SK-N-SH (cell line): ENCODE results near the gene IFT172. TPM values are rescaled to one million over a fixed set of nuclear protein-coding genes. Genes with fewer than 3 reads are reported as not detected.

Experiments used
- CTCF ChIA-PET: fragments of 300-600, 350-600 bp; formaldehyde crosslinking; extraction: SDS; loops from one replicate; lab custom pipeline; 2021; lab: Yijun Ruan, JAX
- POLR2A ChIA-PET: fragments of 350-600 bp; sonication (Branson Sonifier 250); formaldehyde crosslinking; extraction: SDS; loops from one replicate; lab custom pipeline; 2020; ENCODE audit warnings: antibody characterized with exemption, inconsistent platforms; lab: Yijun Ruan, JAX
- DNase-seq: peaks from one replicate; pipeline ENCODE4 v3.0.0; 2012
- H2AFZ ChIP-seq: fragments of 200-600 bp; sonication (generic); 2 replicates; pipeline ENCODE4 v1.8.1; 2016; ENCODE audit warnings: antibody characterized with exemption, mild to moderate bottlenecking, low read depth
- H3F3A ChIP-seq: fragments of 200-600 bp; sonication (generic); replicated peaks from 2 replicates; pipeline ENCODE3; 2016; ENCODE audit warnings: antibody characterized with exemption, mild to moderate bottlenecking; ENCODE audit not compliant: insufficient read depth
- H3K27ac ChIP-seq, 2 experiments: fragments of 200-500 bp in 1 of 2; fragments of 200-600 bp in 1 of 2; sonication (Bioruptor generic) in 1 of 2; sonication (generic), shearing (Covaris generic) in 1 of 2; 2 replicates each; pipeline versions ENCODE4 v1.5.1 to v1.6.1; 2014 to 2016; ENCODE audit warnings: low read depth in 2 of 2, inconsistent platforms in 1 of 2, low read length in 1 of 2, mild to moderate bottlenecking in 1 of 2, mixed read lengths in 1 of 2
- H3K27me3 ChIP-seq: fragments of 200-600 bp; sonication (generic), shearing (Covaris generic); 2 replicates; pipeline ENCODE4 v1.6.1; 2016; ENCODE audit warnings: mixed run types; ENCODE audit not compliant: insufficient read depth
- H3K36me3 ChIP-seq, 2 experiments: fragments of 200-500 bp in 1 of 2; fragments of 200-600 bp in 1 of 2; sonication (Bioruptor generic) in 1 of 2; sonication (generic) in 1 of 2; replicated peaks in 1 of 2; 2 replicates each; pipeline versions ENCODE3 to v1.5.1; 2014 to 2016; ENCODE audit warnings: low read length in 1 of 2, mild to moderate bottlenecking in 1 of 2; ENCODE audit not compliant: insufficient read depth in 2 of 2, control insufficient read depth in 1 of 2
- H3K4me1 ChIP-seq, 2 experiments: fragments of 200-500 bp in 1 of 2; fragments of 200-600 bp in 1 of 2; sonication (Bioruptor generic) in 1 of 2; sonication (generic), shearing (Covaris generic) in 1 of 2; 2 replicates each; pipeline versions ENCODE4 v1.5.1 to v1.6.1; 2014 to 2016; ENCODE audit warnings: low read depth in 1 of 2, low read length in 1 of 2, mixed run types in 1 of 2; ENCODE audit not compliant: insufficient read depth in 2 of 2, control insufficient read depth in 1 of 2
- H3K4me2 ChIP-seq: fragments of 200-600 bp; sonication (generic), shearing (Covaris generic); 2 replicates; pipeline ENCODE4 v1.6.1; 2017; ENCODE audit warnings: mixed run types
- H3K4me3 ChIP-seq, 2 experiments: fragments of 200-500 bp in 1 of 2; fragments of 200-600 bp in 1 of 2; sonication (Bioruptor generic) in 1 of 2; sonication (generic), shearing (Covaris generic) in 1 of 2; 2 replicates each; pipeline versions ENCODE4 v1.5.1 to v1.8.1; 2014 to 2016; ENCODE audit warnings: low read depth in 2 of 2, inconsistent platforms in 1 of 2, low read length in 1 of 2, mild to moderate bottlenecking in 1 of 2, mixed read lengths in 1 of 2, moderate library complexity in 1 of 2
- H3K79me2 ChIP-seq: fragments of 200-600 bp; sonication (generic); 2 replicates; pipeline ENCODE4 v1.8.1; 2017; ENCODE audit warnings: mild to moderate bottlenecking; ENCODE audit not compliant: insufficient read depth
- H3K9ac ChIP-seq: fragments of 200-600 bp; sonication (generic); 2 replicates; pipeline ENCODE4 v1.6.1; 2017; ENCODE audit warnings: mixed run types
- H3K9me2 ChIP-seq: fragments of 200-600 bp; sonication (generic); 2 replicates; pipeline ENCODE4 v1.6.1; 2017; ENCODE audit warnings: mixed run types
- H3K9me3 ChIP-seq: fragments of 200-600 bp; sonication (generic); 2 replicates; pipeline ENCODE4 v1.6.1; 2017; ENCODE audit warnings: mixed run types, mild to moderate bottlenecking, moderate library complexity
- H4K20me1 ChIP-seq: fragments of 200-600 bp; sonication (generic); 2 replicates; pipeline ENCODE4 v1.6.1; 2017; ENCODE audit warnings: mild to moderate bottlenecking, mixed run types; ENCODE audit not compliant: insufficient read depth
- CTCF ChIP-seq: fragments of 200-600 bp; sonication (generic); IDR thresholded peaks from 2 replicates; pipeline ENCODE4 v1.6.1; 2017; ENCODE audit warnings: antibody characterized with exemption, mild to moderate bottlenecking, moderate library complexity
- ELF1 ChIP-seq: IDR thresholded peaks from 2 replicates; pipeline ENCODE4 v1.4.0; 2012
- FOSL2 ChIP-seq: IDR thresholded peaks from 2 replicates; pipeline ENCODE4 v1.4.0; 2012; ENCODE audit warnings: low read depth, mild to moderate bottlenecking, moderate library complexity, borderline replicate concordance
- MXI1 ChIP-seq: IDR thresholded peaks from 2 replicates; pipeline ENCODE4 v1.6.1; 2012; ENCODE audit warnings: mild to moderate bottlenecking, low read depth, low read length, improper control_type of control experiment
- NFIC ChIP-seq: IDR thresholded peaks from 2 replicates; pipeline ENCODE4 v1.4.0; 2012; ENCODE audit warnings: borderline replicate concordance
- PBX3 ChIP-seq: IDR thresholded peaks from 2 replicates; pipeline ENCODE4; 2012
- REST ChIP-seq: IDR thresholded peaks from 2 replicates; pipeline ENCODE4 v1.6.1; 2012; ENCODE audit warnings: mild to moderate bottlenecking, low read depth, low read length, moderate library complexity
- SIN3A ChIP-seq: IDR thresholded peaks from 2 replicates; pipeline ENCODE4 v1.6.1; 2012; ENCODE audit warnings: low read depth, mild to moderate bottlenecking, low read length, moderate library complexity, borderline replicate concordance
- SMC3 ChIP-seq: IDR thresholded peaks from 2 replicates; pipeline ENCODE4 v1.6.1; 2012; ENCODE audit warnings: low read depth, low read length, improper control_type of control experiment
- TAF1 ChIP-seq: IDR thresholded peaks from 2 replicates; pipeline ENCODE4 v1.6.1; 2012; ENCODE audit warnings: low read depth, mild to moderate bottlenecking, low read length, moderate library complexity, borderline replicate concordance
- TEAD4 ChIP-seq: IDR thresholded peaks from 2 replicates; pipeline ENCODE4 v1.4.0; 2012; ENCODE audit warnings: mild to moderate bottlenecking, borderline replicate concordance; ENCODE audit not compliant: insufficient read depth
- USF1 ChIP-seq: IDR thresholded peaks from 2 replicates; pipeline ENCODE4 v1.4.0; 2012; ENCODE audit warnings: low read depth, borderline replicate concordance
- USF2 ChIP-seq: fragments of 150-350 bp; IDR thresholded peaks from 2 replicates; pipeline ENCODE4 v1.6.1; 2017; ENCODE audit warnings: antibody characterized with exemption, low read length, low read depth, borderline replicate concordance
- WGBS: methylation state at CpG from one replicate; pipeline ENCODE4 v1.1.6; 2017; ENCODE audit warnings: low lambda C conversion rate; 5-methylcytosine and 5-hydroxymethylcytosine counted together
- polyA plus RNA-seq, 3 experiments: library from polyadenylated mRNA; depleted of rRNA; stranded (reverse); fragments of >200 nt; gene quantifications; 2 replicates each; pipeline ENCODE4 v1.2.3, GENCODE V29; 2012

Gene IFT172
- polyA plus RNA-seq, 1 of the 3 experiments (the other 2 are of a cell fraction), result 31.3 TPM

GRCh38 chr2:27435628-27436027 lies 53.9 kb downstream of the IFT172 start (continued):
- TF ChIP-seq FOSL2 (no peak), NFIC (no peak), TAF1 (no peak)

- Histone ChIP-seq H3K4me3 (no peak overlapping the region), H3K9me3 (no peaks in the 10 kb centered on the region), H3K4me2 (peak overlapping the region; percentile 84; the same call in 1 of the 2 replicates), H2AFZ (no peak overlapping the region), H3K27me3 (no peaks in the 10 kb centered on the region)
- CTCF ChIA-PET, result interaction anchor here (0.9 to 7.0 kb wide), 6 partner anchors 8 to 252 kb away, joined by 3 to 94 read pairs (median 8); partner anchors contain the start of gene PPM1G
- TF ChIP-seq USF1, result 0 out of 2 replicates have a peak, but pooled peaks have one; percentile 20
- peak; percentile 55 for TF ChIP-seq PBX3
- TF ChIP-seq NFIC, result no peak
- TF ChIP-seq, all 33 proteins: peak for 2
- H3K36me3 ChIP-seq, result peaks cover 33 to 39% of the 10 kb centered on the region in 2 experiments
- peaks cover 17% of the 10 kb centered on the region for H3F3A ChIP-seq
- no peak overlapping the region for H3K27ac ChIP-seq
- POLR2A ChIA-PET, result interaction anchor here (1.5 to 2.1 kb wide), 3 partner anchors 10 to 28 kb away, joined by 3 to 5 read pairs (median 5); no protein-coding TSS in a partner anchor
- H3K79me2 ChIP-seq, result peaks cover 61% of the 10 kb centered on the region
- DNase-seq, result no peak
- peaks cover 46% of the 10 kb centered on the region for H4K20me1 ChIP-seq
- H3K9me2 ChIP-seq, result no peaks in the 10 kb centered on the region
- peaks cover 6 to 10% of the 10 kb centered on the region in 2 experiments; a peak in 3 of 4 replicates for H3K4me1 ChIP-seq
- no peak overlapping the region for H3K9ac ChIP-seq
Measured at GRCh38 chr2:27431395-27431794, 58.1 kb downstream of the IFT172 start.

DNA sequence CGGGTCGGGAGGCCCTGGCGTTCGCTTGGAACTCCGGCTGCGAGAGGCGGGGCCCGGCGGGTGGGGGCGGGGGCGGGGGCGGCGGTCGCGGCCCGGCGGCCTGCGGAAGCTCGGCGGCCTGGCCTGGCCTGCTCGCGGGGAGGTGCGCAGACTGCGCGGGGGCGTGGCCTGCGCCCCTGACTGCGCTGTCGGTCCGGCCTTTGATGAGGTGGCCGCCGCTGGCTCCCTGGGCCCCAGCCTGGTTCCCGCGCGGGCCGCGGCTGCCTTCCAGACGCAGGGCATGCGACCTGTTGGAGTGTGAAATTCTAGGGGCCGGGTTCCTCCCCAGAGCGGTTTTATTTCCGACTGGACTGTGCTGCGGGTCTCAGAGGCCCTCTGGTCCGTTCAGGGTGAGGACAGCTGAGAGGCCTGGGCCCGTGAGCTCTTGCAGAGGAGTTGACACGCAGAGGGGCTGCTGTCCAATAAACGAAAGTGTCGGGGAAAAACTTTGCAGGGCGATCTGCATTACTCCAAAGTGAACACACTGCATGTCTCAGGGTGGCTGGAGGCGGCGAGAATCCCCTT lies 60.5 kb downstream of the IFT172 start:
- H3K9me3 ChIP-seq, result no peaks in the 10 kb centered on the region
- ChIA-PET CTCF (interaction anchor here (0.8 to 7.0 kb wide), 9 partner anchors 11 to 254 kb away, joined by 3 to 94 read pairs (median 7); partner anchors contain the start of gene PPM1G), POLR2A (interaction anchor here (0.6 to 4.3 kb wide), 18 partner anchors 15 to 235 kb away, joined by 3 to 66 read pairs (median 5); partner anchors contain the start of genes CCDC121, EIF2B4, GPN1 and GTF3C2)
- WGBS, result 0% methylated on average over 10 of the region's 51 CpGs
- H3K4me2 ChIP-seq, result peak overlapping the region; percentile 84
- DNase-seq, result peak; percentile 98
- H3K9ac ChIP-seq, result peak overlapping the region; percentile 98
- peak overlapping the region; percentile 74 to 92 for H3K4me3 ChIP-seq
- no peaks in the 10 kb centered on the region for H3K9me2 ChIP-seq
- H3K79me2 ChIP-seq, result peaks cover 51% of the 10 kb centered on the region
- H3F3A ChIP-seq, result peaks cover 17% of the 10 kb centered on the region
- peak overlapping the region; percentile 92 to 93 for H3K27ac ChIP-seq
- peaks cover 46% of the 10 kb centered on the region for H4K20me1 ChIP-seq
- peak overlapping the region; percentile 77; the same call in 1 of the 2 replicates for H2AFZ ChIP-seq
- no peaks in the 10 kb centered on the region for H3K27me3 ChIP-seq
- peaks cover 6 to 10% of the 10 kb centered on the region in 2 experiments; a peak in 3 of 4 replicates for H3K4me1 ChIP-seq
- H3K36me3 ChIP-seq, result peaks cover 10 to 17% of the 10 kb centered on the region in 2 experiments
- TF ChIP-seq SMC3 (no peak), MXI1 (peak; percentile 88), TEAD4 (no peak), USF2 (no peak), REST (peak; percentile 48; the same call in 1 of the 2 replicates), SIN3A (peak; percentile 64), CTCF (no peak), ELF1 (no peak)
